NT2/D1 (cell line): ENCODE results near the gene ADIPOR1.

Source experiments
- YY1 ChIP-seq: IDR thresholded peaks from 2 replicates; pipeline ENCODE4 v1.6.1; 2011; ENCODE audit not compliant: insufficient read length, insufficient read depth
- ZNF274 ChIP-seq: IDR thresholded peaks from 2 replicates; pipeline ENCODE4 v1.6.1; 2011; ENCODE audit warnings: mild to moderate bottlenecking, low read depth, low read length

- TF ChIP-seq ZNF274 (no peak), YY1 (no peak)
Observed at GRCh38 chr1:202953392-202953791, 4.7 kb downstream of the ADIPOR1 start.
